SK-N-SH (cell line): Measurements from ENCODE around the gene IL1R2. TPM values are rescaled to one million over a fixed set of nuclear protein-coding genes. Genes with fewer than 3 reads are reported as not detected.

ENCODE experiments used
- CTCF ChIA-PET: fragments of 300-600, 350-600 bp; formaldehyde crosslinking; extraction: SDS; loops from one replicate; lab custom pipeline; 2021; lab: Yijun Ruan, JAX
- POLR2A ChIA-PET: fragments of 350-600 bp; sonication (Branson Sonifier 250); formaldehyde crosslinking; extraction: SDS; loops from one replicate; lab custom pipeline; 2020; ENCODE audit warnings: antibody characterized with exemption, inconsistent platforms; lab: Yijun Ruan, JAX
- DNase-seq: peaks from one replicate; pipeline ENCODE4 v3.0.0; 2012
- H2AFZ ChIP-seq: fragments of 200-600 bp; sonication (generic); 2 replicates; pipeline ENCODE4 v1.8.1; 2016; ENCODE audit warnings: antibody characterized with exemption, mild to moderate bottlenecking, low read depth
- H3F3A ChIP-seq: fragments of 200-600 bp; sonication (generic); replicated peaks from 2 replicates; pipeline ENCODE3; 2016; ENCODE audit warnings: antibody characterized with exemption, mild to moderate bottlenecking; ENCODE audit not compliant: insufficient read depth
- H3K27ac ChIP-seq, 2 experiments: fragments of 200-500 bp in 1 of 2; fragments of 200-600 bp in 1 of 2; sonication (Bioruptor generic) in 1 of 2; sonication (generic), shearing (Covaris generic) in 1 of 2; 2 replicates each; pipeline versions ENCODE4 v1.5.1 to v1.6.1; 2014 to 2016; ENCODE audit warnings: low read depth in 2 of 2, inconsistent platforms in 1 of 2, low read length in 1 of 2, mild to moderate bottlenecking in 1 of 2, mixed read lengths in 1 of 2
- H3K27me3 ChIP-seq: fragments of 200-600 bp; sonication (generic), shearing (Covaris generic); 2 replicates; pipeline ENCODE4 v1.6.1; 2016; ENCODE audit warnings: mixed run types; ENCODE audit not compliant: insufficient read depth
- H3K36me3 ChIP-seq, 2 experiments: fragments of 200-500 bp in 1 of 2; fragments of 200-600 bp in 1 of 2; sonication (Bioruptor generic) in 1 of 2; sonication (generic) in 1 of 2; replicated peaks in 1 of 2; 2 replicates each; pipeline versions ENCODE3 to v1.5.1; 2014 to 2016; ENCODE audit warnings: low read length in 1 of 2, mild to moderate bottlenecking in 1 of 2; ENCODE audit not compliant: insufficient read depth in 2 of 2, control insufficient read depth in 1 of 2
- H3K4me1 ChIP-seq, 2 experiments: fragments of 200-500 bp in 1 of 2; fragments of 200-600 bp in 1 of 2; sonication (Bioruptor generic) in 1 of 2; sonication (generic), shearing (Covaris generic) in 1 of 2; 2 replicates each; pipeline versions ENCODE4 v1.5.1 to v1.6.1; 2014 to 2016; ENCODE audit warnings: low read depth in 1 of 2, low read length in 1 of 2, mixed run types in 1 of 2; ENCODE audit not compliant: insufficient read depth in 2 of 2, control insufficient read depth in 1 of 2
- H3K4me2 ChIP-seq: fragments of 200-600 bp; sonication (generic), shearing (Covaris generic); 2 replicates; pipeline ENCODE4 v1.6.1; 2017; ENCODE audit warnings: mixed run types
- H3K4me3 ChIP-seq, 2 experiments: fragments of 200-500 bp in 1 of 2; fragments of 200-600 bp in 1 of 2; sonication (Bioruptor generic) in 1 of 2; sonication (generic), shearing (Covaris generic) in 1 of 2; 2 replicates each; pipeline versions ENCODE4 v1.5.1 to v1.8.1; 2014 to 2016; ENCODE audit warnings: low read depth in 2 of 2, inconsistent platforms in 1 of 2, low read length in 1 of 2, mild to moderate bottlenecking in 1 of 2, mixed read lengths in 1 of 2, moderate library complexity in 1 of 2
- H3K79me2 ChIP-seq: fragments of 200-600 bp; sonication (generic); 2 replicates; pipeline ENCODE4 v1.8.1; 2017; ENCODE audit warnings: mild to moderate bottlenecking; ENCODE audit not compliant: insufficient read depth
- H3K9ac ChIP-seq: fragments of 200-600 bp; sonication (generic); 2 replicates; pipeline ENCODE4 v1.6.1; 2017; ENCODE audit warnings: mixed run types
- H3K9me2 ChIP-seq: fragments of 200-600 bp; sonication (generic); 2 replicates; pipeline ENCODE4 v1.6.1; 2017; ENCODE audit warnings: mixed run types
- H3K9me3 ChIP-seq: fragments of 200-600 bp; sonication (generic); 2 replicates; pipeline ENCODE4 v1.6.1; 2017; ENCODE audit warnings: mixed run types, mild to moderate bottlenecking, moderate library complexity
- H4K20me1 ChIP-seq: fragments of 200-600 bp; sonication (generic); 2 replicates; pipeline ENCODE4 v1.6.1; 2017; ENCODE audit warnings: mild to moderate bottlenecking, mixed run types; ENCODE audit not compliant: insufficient read depth
- EP300 ChIP-seq, 2 experiments: IDR thresholded peaks; 2 replicates each; pipeline versions ENCODE4 v1.4.0 to v1.6.1; 2012; ENCODE audit warnings: borderline replicate concordance in 1 of 2, low read depth in 1 of 2, low read length in 1 of 2
- EZH2phosphoT487 ChIP-seq: fragments of 200-600 bp; sonication (generic); IDR thresholded peaks from 2 replicates; pipeline ENCODE4 v1.6.1; 2017; ENCODE audit warnings: low read depth, mixed run types, mild to moderate bottlenecking, antibody characterized with exemption, moderate library complexity, borderline replicate concordance
- FOSL2 ChIP-seq: IDR thresholded peaks from 2 replicates; pipeline ENCODE4 v1.4.0; 2012; ENCODE audit warnings: low read depth, mild to moderate bottlenecking, moderate library complexity, borderline replicate concordance
- FOXJ3 ChIP-seq: sonication (generic); formaldehyde crosslinking; IDR thresholded peaks from 2 replicates; pipeline ENCODE4 v1.5.1; 2020; ENCODE audit warnings: mild to moderate bottlenecking, missing genetic modification reagents
- FOXM1 ChIP-seq: IDR thresholded peaks from 2 replicates; pipeline ENCODE4 v1.4.0; 2012; ENCODE audit warnings: low read depth, mild to moderate bottlenecking
- GABPA ChIP-seq: IDR thresholded peaks from 2 replicates; pipeline ENCODE4 v1.4.0; 2012; ENCODE audit warnings: low read depth, mild to moderate bottlenecking
- JUND ChIP-seq: IDR thresholded peaks from 2 replicates; pipeline ENCODE4 v1.4.0; 2012
- MAX ChIP-seq: IDR thresholded peaks from 2 replicates; pipeline ENCODE4 v1.4.0; 2012; ENCODE audit warnings: low read depth
- MXI1 ChIP-seq: IDR thresholded peaks from 2 replicates; pipeline ENCODE4 v1.6.1; 2012; ENCODE audit warnings: mild to moderate bottlenecking, low read depth, low read length, improper control_type of control experiment
- NRF1 ChIP-seq: IDR thresholded peaks from 2 replicates; pipeline ENCODE4 v1.6.1; 2012; ENCODE audit warnings: low read depth, mild to moderate bottlenecking, low read length
- PBX3 ChIP-seq: IDR thresholded peaks from 2 replicates; pipeline ENCODE4; 2012
- POLR2AphosphoS5 ChIP-seq: IDR thresholded peaks from 2 replicates; pipeline ENCODE4 v1.6.1; 2012; ENCODE audit warnings: low read depth, low read length
- RXRA ChIP-seq: IDR thresholded peaks from 2 replicates; pipeline ENCODE4 v1.4.0; 2012; ENCODE audit warnings: low read depth, mild to moderate bottlenecking, borderline replicate concordance
- SMC3 ChIP-seq: IDR thresholded peaks from 2 replicates; pipeline ENCODE4 v1.6.1; 2012; ENCODE audit warnings: low read depth, low read length, improper control_type of control experiment
- TAF1 ChIP-seq: IDR thresholded peaks from 2 replicates; pipeline ENCODE4 v1.6.1; 2012; ENCODE audit warnings: low read depth, mild to moderate bottlenecking, low read length, moderate library complexity, borderline replicate concordance
- TCF12 ChIP-seq: IDR thresholded peaks from 2 replicates; pipeline ENCODE4 v1.4.0; 2012
- USF2 ChIP-seq: fragments of 150-350 bp; IDR thresholded peaks from 2 replicates; pipeline ENCODE4 v1.6.1; 2017; ENCODE audit warnings: antibody characterized with exemption, low read length, low read depth, borderline replicate concordance
- WGBS: methylation state at CpG from one replicate; pipeline ENCODE4 v1.1.6; 2017; ENCODE audit warnings: low lambda C conversion rate; 5-methylcytosine and 5-hydroxymethylcytosine counted together
- polyA plus RNA-seq, 3 experiments: library from polyadenylated mRNA; depleted of rRNA; stranded (reverse); fragments of >200 nt; gene quantifications; 2 replicates each; pipeline ENCODE4 v1.2.3, GENCODE V29; 2012
- TF ChIP-seq, protein P1 (sequence below): IDR thresholded peaks from 2 replicates; pipeline ENCODE4 v1.6.1; 2012; ENCODE audit warnings: mild to moderate bottlenecking, low read depth, low read length, moderate library complexity
- TF ChIP-seq, protein P2 (sequence below): fragments of 150-350 bp; IDR thresholded peaks from 2 replicates; pipeline ENCODE4 v1.6.1; 2016; ENCODE audit warnings: mild to moderate bottlenecking, low read depth, low read length

The IL1R2 gene
- polyA plus RNA-seq, 1 of the 3 experiments (the other 2 are of a cell fraction) = 0.16 TPM

GRCh38 chr2:101962309-101962708 lies 29.5 kb upstream of the IL1R2 start:
- Histone ChIP-seq H3K9ac (no peak overlapping the region), H4K20me1 (no peaks in the 10 kb centered on the region), H3K27ac (no peak overlapping the region), H3K9me3 (no peaks in the 10 kb centered on the region), H3K4me3 (no peak overlapping the region), H3K36me3 (no peaks in the 10 kb centered on the region), H2AFZ (no peak overlapping the region), H3F3A (no peaks in the 10 kb centered on the region), H3K27me3 (peaks cover 19% of the 10 kb centered on the region; the same call in 1 of the 2 replicates), H3K9me2 (no peaks in the 10 kb centered on the region), H3K4me1 (no peaks in the 10 kb centered on the region), H3K4me2 (no peak overlapping the region), H3K79me2 (no peaks in the 10 kb centered on the region)
- WGBS = 37% methylated on average over 6 of the region's 11 CpGs
- POLR2A ChIA-PET = no interaction called here
- CTCF ChIA-PET = interaction anchor here (0.8 to 1.3 kb wide), 2 partner anchors 18 to 89 kb away, joined by 3 read pairs; no protein-coding TSS in a partner anchor
- no peak for DNase-seq
- TF ChIP-seq, protein P1, sequence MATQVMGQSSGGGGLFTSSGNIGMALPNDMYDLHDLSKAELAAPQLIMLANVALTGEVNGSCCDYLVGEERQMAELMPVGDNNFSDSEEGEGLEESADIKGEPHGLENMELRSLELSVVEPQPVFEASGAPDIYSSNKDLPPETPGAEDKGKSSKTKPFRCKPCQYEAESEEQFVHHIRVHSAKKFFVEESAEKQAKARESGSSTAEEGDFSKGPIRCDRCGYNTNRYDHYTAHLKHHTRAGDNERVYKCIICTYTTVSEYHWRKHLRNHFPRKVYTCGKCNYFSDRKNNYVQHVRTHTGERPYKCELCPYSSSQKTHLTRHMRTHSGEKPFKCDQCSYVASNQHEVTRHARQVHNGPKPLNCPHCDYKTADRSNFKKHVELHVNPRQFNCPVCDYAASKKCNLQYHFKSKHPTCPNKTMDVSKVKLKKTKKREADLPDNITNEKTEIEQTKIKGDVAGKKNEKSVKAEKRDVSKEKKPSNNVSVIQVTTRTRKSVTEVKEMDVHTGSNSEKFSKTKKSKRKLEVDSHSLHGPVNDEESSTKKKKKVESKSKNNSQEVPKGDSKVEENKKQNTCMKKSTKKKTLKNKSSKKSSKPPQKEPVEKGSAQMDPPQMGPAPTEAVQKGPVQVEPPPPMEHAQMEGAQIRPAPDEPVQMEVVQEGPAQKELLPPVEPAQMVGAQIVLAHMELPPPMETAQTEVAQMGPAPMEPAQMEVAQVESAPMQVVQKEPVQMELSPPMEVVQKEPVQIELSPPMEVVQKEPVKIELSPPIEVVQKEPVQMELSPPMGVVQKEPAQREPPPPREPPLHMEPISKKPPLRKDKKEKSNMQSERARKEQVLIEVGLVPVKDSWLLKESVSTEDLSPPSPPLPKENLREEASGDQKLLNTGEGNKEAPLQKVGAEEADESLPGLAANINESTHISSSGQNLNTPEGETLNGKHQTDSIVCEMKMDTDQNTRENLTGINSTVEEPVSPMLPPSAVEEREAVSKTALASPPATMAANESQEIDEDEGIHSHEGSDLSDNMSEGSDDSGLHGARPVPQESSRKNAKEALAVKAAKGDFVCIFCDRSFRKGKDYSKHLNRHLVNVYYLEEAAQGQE = no peak
- TF ChIP-seq FOXM1 (no peak), GABPA (no peak), TCF12 (no peak), SMC3 (no peak), RXRA (no peak), NRF1 (no peak), MXI1 (no peak), POLR2AphosphoS5 (no peak)

DNA sequence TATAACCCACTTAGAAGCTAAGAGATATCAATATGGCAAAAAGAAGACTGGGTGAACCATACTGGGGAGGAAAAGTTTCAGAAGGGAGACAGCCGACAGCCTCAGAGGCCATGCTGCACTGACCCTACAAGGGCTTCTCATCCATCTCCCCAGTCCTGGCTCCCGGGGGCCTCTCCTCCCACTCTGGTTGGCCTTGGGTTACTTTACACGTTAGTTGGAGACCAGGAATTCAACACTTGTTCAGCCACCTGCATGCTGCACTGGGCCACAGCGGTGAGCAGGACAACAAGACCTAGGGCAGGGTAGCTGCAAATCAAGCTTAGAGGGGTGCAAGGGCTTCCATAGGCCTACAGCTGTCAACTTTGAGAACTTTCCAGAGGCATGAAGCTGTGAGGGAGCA lies 28.6 kb upstream of the IL1R2 start:
- TF ChIP-seq USF2 (no peak), FOXM1 (no peak), MAX (no peak), EZH2phosphoT487 (no peak), FOSL2 (no peak), TCF12 (no peak), RXRA (no peak), PBX3 (no peak), TAF1 (no peak), SMC3 (no peak), EP300 (IDR thresholded peaks at IDR 0.05; ENCODE audit: borderline replicate concordance in 1 of 2, low read depth in 1 of 2, low read length in 1 of 2) (no peak), POLR2AphosphoS5 (no peak), FOXJ3 (CRISPR knock-in tag) (no peak), JUND (no peak)
- TF ChIP-seq, protein P2, sequence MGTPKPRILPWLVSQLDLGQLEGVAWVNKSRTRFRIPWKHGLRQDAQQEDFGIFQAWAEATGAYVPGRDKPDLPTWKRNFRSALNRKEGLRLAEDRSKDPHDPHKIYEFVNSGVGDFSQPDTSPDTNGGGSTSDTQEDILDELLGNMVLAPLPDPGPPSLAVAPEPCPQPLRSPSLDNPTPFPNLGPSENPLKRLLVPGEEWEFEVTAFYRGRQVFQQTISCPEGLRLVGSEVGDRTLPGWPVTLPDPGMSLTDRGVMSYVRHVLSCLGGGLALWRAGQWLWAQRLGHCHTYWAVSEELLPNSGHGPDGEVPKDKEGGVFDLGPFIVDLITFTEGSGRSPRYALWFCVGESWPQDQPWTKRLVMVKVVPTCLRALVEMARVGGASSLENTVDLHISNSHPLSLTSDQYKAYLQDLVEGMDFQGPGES = no peak
- no peak overlapping the region for H3K4me3 ChIP-seq

More for the DNA sequence above, 28.6 kb upstream of the IL1R2 start:
- Histone ChIP-seq H3K9me2 (no peaks in the 10 kb centered on the region), H3K79me2 (no peaks in the 10 kb centered on the region), H3K9ac (no peak overlapping the region), H3K9me3 (no peaks in the 10 kb centered on the region), H3K36me3 (no peaks in the 10 kb centered on the region), H3K27me3 (peaks cover 19% of the 10 kb centered on the region; the same call in 1 of the 2 replicates), H3K4me2 (no peak overlapping the region), H4K20me1 (no peaks in the 10 kb centered on the region), H2AFZ (no peak overlapping the region), H3K4me1 (no peaks in the 10 kb centered on the region), H3K27ac (no peak overlapping the region), H3F3A (no peaks in the 10 kb centered on the region)
- ChIA-PET CTCF (interaction anchor here (0.7 to 1.3 kb wide), 3 partner anchors 90 to 278 kb away, joined by 3 read pairs; no protein-coding TSS in a partner anchor), POLR2A (no interaction called here)
- DNase-seq = no peak
- 20% methylated on average over 3 of the region's 4 CpGs for WGBS
